GM21390 (cell line): ENCODE data around the gene N4BP3.
A peak's percentile ranks its signal among the peaks of the same experiment; 100 is the strongest.

Experiments used
- ATAC-seq: cut with Tn5 transposase; IDR thresholded peaks from one replicate; pipeline ENCODE4 v1.9.1; 2021; ENCODE audit not compliant: unreplicated experiment

N4BP3 gene

GRCh38 chr5:178145965-178146820 lies 32.9 kb downstream of the N4BP3 start:
- ATAC-seq, result peak; percentile 74

- no peak for ATAC-seq
Observed at GRCh38 chr5:178147406-178147805, 34.1 kb downstream of the N4BP3 start.

DNA sequence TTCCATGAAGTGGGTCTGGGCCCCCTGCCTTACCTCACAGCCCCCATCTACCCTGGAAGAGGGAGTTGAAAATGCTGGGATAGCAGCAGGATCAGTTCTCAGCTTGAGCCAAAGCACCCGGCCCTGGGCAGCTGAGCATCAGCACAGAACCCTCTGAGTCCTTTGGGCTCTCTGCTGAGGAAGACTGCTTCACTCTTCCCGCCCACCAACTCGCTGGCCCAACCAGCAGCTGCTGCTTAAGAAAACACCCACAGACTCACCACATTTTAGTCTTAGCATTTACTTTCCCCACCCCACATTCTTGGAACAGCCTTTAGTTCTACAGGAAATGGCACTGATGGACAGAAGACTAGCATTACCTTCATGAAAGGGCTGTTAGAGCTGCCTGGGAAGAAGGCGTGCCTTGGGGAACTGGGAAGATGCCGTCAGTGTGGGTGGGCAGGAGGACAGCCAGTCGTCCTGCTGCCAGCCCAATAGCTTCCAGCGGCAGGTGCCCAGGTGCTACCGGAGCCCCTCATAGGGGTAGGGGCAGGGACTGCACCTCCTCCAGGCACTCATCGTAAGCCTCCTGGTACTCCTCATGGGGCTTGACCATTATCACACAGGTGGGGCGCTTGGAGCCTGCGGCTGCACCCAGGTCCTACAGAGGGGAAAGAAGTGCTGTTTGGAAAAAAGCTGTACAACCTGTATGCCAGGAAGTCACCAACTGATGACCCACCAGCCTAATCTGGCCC lies 36.0 kb downstream of the N4BP3 start:
- no peak for ATAC-seq

DNA sequence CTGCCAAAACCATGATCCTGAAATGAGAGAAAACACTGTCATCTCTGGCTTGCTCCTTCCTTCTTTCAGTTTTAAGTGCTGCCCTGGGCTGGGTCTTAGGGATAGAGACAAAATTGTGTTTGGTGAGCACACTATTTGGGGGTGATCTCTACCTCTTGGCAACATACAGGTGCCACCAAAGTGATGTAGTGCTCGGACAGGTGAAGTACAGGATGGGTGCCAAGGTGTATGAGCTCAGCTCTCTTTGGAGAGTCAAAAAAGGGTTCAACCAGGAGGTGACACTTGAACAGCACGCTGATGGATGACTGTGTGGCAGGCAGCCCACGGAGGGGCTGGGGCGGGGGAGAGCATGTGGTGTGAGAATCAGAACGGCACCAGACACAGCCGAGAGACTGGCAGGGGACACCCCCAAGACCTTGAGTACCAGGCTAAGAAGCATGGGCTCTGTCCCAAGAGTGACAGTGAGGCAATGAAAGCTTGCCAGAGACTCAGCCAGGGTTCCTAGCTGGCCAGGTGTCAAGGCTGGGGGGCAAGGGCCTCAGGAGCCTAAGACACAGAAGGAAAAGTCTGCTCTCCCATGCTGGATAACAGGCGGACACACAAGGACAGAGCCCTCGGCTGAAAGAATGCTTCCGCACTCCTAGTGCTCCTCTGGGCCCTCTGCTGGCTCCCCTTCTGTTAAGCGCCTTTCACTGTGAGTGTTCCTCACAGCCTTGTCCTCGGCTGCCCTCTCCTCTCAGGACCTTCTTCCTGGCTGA lies 37.8 kb downstream of the N4BP3 start:
- ATAC-seq, result no peak

DNA sequence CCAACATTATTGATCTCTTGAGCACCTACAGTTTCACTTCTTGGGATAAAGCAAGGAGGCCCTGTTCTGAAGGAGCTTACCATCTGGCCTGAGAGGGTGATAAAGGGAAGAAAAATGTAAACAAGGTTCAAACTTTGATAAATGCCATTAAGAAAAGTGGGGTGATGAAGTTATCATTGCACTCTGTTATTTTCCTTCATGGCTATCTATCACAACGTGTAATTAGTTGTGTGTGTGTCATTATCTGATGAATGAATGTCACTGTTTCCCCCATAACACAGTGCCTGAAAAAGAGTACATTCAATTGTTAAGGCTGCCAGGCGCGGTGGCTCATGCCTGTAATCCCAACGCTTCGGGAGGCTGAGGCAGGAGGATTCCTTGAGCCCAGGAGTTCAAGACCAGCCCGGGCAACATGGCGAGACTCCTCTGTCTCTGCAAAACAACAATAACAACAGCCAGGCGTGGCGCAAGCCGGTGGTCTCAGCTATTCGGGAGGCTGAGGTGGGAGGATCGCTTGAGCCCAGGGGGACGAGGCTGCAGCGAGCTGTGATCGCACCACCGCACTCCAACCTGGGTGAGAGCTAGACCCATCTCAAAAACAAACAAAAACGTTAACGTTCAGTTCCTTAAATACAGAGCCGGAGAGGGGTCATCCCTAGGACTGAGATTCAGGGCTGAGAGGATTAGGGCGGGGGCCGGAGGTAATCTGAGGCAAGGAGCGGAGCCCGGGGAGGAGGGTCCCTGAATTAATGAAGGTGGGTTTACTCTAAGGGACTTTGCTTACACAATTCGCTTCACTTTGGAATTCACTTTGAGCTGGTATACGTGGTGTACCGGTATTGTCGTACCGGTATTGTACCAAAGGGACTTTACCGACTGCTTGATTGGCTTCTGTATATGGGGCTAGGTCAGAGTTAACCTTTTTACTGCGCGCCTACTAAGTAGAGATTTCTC lies 39.4 kb downstream of the N4BP3 start:
- no peak for ATAC-seq

- peak; percentile 98 for ATAC-seq
Observed at GRCh38 chr5:178153530-178154340, 40.4 kb downstream of the N4BP3 start, which contains the start of gene NHP2. TSS of gene NHP2 (minus strand) at chr5:178153885. CDS start at chr5:178153817, 68 bp downstream.

DNA sequence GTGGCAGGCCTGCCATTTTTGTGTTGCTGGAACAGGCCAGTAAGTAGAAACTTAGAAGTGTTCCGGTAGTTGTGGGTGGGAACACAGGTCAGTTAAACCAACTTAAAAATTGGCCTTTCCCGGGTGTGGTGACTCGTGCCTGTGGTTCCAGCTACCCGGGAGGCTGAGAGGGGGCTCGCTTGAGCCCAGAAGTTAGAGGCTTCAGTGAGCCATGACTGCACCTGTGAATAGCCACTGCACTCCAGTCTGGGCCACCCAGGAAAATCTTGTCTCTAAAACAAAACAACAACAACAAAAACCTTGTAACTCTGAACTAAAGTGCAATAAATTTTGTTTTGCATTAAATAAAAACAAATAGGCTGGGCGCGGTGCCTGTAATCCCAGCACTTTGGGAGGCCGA lies 41.7 kb downstream of the N4BP3 start:
- no peak for ATAC-seq

GRCh38 chr5:178160176-178160575 lies 46.8 kb downstream of the N4BP3 start:
- ATAC-seq, result no peak

- ATAC-seq, result no peak
Observed at GRCh38 chr5:178162481-178162880, 49.1 kb downstream of the N4BP3 start.

GRCh38 chr5:178163772-178164735 lies 50.7 kb downstream of the N4BP3 start:
- ATAC-seq, result peak; percentile 81

GRCh38 chr5:178165581-178165980 lies 52.2 kb downstream of the N4BP3 start:
- no peak for ATAC-seq

GRCh38 chr5:178170455-178170854 lies 57.1 kb downstream of the N4BP3 start:
- ATAC-seq, result no peak

DNA sequence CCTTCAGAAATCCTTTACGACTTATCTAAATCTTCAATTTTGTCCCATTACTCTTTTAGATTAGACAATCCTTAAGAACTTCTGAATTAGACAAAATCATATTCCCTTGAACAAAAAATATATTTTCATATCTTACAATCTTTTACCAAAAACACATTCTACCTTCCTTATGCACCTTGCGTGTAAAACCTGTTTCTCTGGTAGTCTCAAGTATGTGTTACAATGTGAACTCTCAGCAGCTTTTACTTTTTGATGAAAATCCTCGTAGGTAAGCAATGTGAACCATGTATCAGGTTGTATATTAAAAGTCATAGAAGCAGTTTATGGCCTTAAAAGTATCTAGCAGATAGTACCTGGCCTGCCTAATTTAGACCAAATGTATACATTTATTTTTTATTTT lies 61.1 kb downstream of the N4BP3 start:
- ATAC-seq, result no peak
